Esophagus muscularis mucosa (tissue), 3 donors: ENCODE measurements around the gene RNF217.

Experiments used
- POLR2A ChIP-seq: fragments of 450-650 bp; IDR thresholded peaks from one replicate; pipeline ENCODE4 v1.6.1; 2017; ENCODE audit warnings: antibody characterized with exemption, moderate library complexity, mild to moderate bottlenecking, low read depth
- POLR2AphosphoS5 ChIP-seq, 2 donors: sonication (generic); formaldehyde crosslinking; IDR thresholded peaks; one replicate each; pipeline ENCODE4 v1.6.1; 2017; ENCODE audit warnings: antibody characterized with exemption in 2 of 2
- TF ChIP-seq, protein P1 (sequence below), 3 experiments: fragments of 200-600 bp in 2 of 3; fragments of 450-650 bp in 1 of 3; sonication (generic) in 2 of 3; IDR thresholded peaks; one replicate each; pipeline ENCODE4 v1.5.1; 2017 to 2019; ENCODE audit warnings: antibody characterized with exemption in 3 of 3, mild to moderate bottlenecking in 2 of 3, moderate library complexity in 1 of 3

DNA sequence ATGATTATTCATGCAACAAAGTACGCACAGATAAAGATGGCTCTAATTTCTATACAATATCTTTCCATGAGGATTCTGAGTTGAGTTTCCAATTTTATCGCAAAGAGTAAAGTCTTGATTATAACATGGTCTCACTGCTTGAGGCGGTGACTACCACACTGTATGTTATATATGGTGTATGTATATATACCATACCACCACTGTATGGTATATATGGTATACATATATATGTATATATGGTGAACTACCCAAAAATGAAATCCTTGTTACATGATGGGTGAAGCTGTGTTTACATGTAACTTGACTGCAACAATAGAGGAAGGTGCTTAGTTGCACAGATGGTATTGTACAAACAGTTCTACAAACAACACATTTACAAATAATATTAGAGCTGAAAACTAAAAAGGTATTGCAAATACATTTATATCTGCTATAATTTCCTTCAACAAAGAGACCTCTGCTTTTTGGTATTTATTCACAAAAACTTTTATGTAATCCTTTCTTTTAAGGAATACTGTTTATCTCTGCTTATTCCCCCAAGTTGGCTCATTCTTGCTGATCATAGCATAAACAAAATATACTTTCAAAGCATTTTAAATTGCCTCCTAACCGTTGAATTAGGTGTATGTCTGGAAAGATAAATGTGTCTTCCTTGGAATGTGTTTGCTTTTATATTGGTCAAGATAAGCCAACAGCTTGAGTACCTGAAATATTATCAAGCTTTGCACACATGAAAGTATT lies 113.7 kb downstream of the RNF217 start:
- TF ChIP-seq, protein P1, sequence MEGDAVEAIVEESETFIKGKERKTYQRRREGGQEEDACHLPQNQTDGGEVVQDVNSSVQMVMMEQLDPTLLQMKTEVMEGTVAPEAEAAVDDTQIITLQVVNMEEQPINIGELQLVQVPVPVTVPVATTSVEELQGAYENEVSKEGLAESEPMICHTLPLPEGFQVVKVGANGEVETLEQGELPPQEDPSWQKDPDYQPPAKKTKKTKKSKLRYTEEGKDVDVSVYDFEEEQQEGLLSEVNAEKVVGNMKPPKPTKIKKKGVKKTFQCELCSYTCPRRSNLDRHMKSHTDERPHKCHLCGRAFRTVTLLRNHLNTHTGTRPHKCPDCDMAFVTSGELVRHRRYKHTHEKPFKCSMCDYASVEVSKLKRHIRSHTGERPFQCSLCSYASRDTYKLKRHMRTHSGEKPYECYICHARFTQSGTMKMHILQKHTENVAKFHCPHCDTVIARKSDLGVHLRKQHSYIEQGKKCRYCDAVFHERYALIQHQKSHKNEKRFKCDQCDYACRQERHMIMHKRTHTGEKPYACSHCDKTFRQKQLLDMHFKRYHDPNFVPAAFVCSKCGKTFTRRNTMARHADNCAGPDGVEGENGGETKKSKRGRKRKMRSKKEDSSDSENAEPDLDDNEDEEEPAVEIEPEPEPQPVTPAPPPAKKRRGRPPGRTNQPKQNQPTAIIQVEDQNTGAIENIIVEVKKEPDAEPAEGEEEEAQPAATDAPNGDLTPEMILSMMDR (IDR thresholded peaks at IDR 0.05), result no peak
- TF ChIP-seq POLR2A (no peak), POLR2AphosphoS5 (IDR thresholded peaks at IDR 0.05) (no peak)
